IMR-90 (cell line): ENCODE data around the gene TP53TG5. TPM values are rescaled to one million over a fixed set of nuclear protein-coding genes. Genes with fewer than 3 reads are reported as not detected.

Experiments
- ATAC-seq: fragments of 200-7000 bp; cut with Tn5 transposase; 2 replicates; pipeline ENCODE4 v1.9.1; 2020; ENCODE audit warnings: low read depth, mild to moderate bottlenecking, moderate library complexity
- BruUV-seq: library from RNA; stranded (reverse); fragments of 400-500 nt; replicated peaks from 2 replicates; lab custom pipeline; 2021; lab: Mats Ljungman, UMichigan
- CTCF ChIA-PET: fragments of 300-600 bp; formaldehyde crosslinking; extraction: SDS; loops from one replicate; lab custom pipeline; 2021; ENCODE audit warnings: antibody characterized with exemption; lab: Yijun Ruan, JAX
- POLR2A ChIA-PET: fragments of 300-600 bp; sonication (Branson Sonifier 250); formaldehyde crosslinking; loops from one replicate; lab custom pipeline; 2022; ENCODE audit warnings: antibody characterized with exemption; ENCODE audit not compliant: unreplicated experiment; lab: Charles Lee
- DNase-seq: peaks from one replicate; pipeline ENCODE4 v3.0.0; 2013
- H2AFZ ChIP-seq: replicated peaks from 2 replicates; pipeline ENCODE3; 2013; ENCODE audit warnings: low read length, mild to moderate bottlenecking; ENCODE audit not compliant: poor library complexity
- H2AK5ac ChIP-seq: 2 replicates; pipeline ENCODE4 v1.6.1; 2013; ENCODE audit warnings: low read depth, low read length, inconsistent platforms
- H2AK9ac ChIP-seq: replicated peaks from 2 replicates; pipeline ENCODE3; 2013; ENCODE audit warnings: mild to moderate bottlenecking, low read depth, low read length, moderate library complexity; ENCODE audit not compliant: poor library complexity
- H2BK120ac ChIP-seq: 2 replicates; pipeline ENCODE4 v1.6.1; 2013; ENCODE audit warnings: low read depth, low read length, inconsistent platforms
- H2BK15ac ChIP-seq: 3 replicates; pipeline ENCODE4 v1.6.1; 2013; ENCODE audit warnings: low read depth, low read length, inconsistent platforms
- H2BK20ac ChIP-seq: 2 replicates; pipeline ENCODE4 v1.6.1; 2013; ENCODE audit warnings: low read depth, mild to moderate bottlenecking, inconsistent platforms, low read length, moderate library complexity
- H2BK5ac ChIP-seq: 2 replicates; pipeline ENCODE4 v1.6.1; 2013; ENCODE audit warnings: mild to moderate bottlenecking, low read depth, low read length, inconsistent platforms; ENCODE audit not compliant: poor library complexity, severe bottlenecking
- H3K14ac ChIP-seq: replicated peaks from 2 replicates; pipeline ENCODE4 v1.6.1; 2013; ENCODE audit warnings: low read depth, low read length, inconsistent platforms
- H3K18ac ChIP-seq: 2 replicates; pipeline ENCODE4 v1.6.1; 2013; ENCODE audit warnings: low read depth, low read length, control low read depth
- H3K23ac ChIP-seq: 2 replicates; pipeline ENCODE4 v1.6.1; 2013; ENCODE audit warnings: low read depth, low read length, inconsistent platforms
- H3K27ac ChIP-seq: 2 replicates; pipeline ENCODE4 v1.5.1; 2013; ENCODE audit warnings: mild to moderate bottlenecking, control low read depth, low read length; ENCODE audit not compliant: insufficient read depth
- H3K27me3 ChIP-seq: 2 replicates; pipeline ENCODE4 v1.6.1; 2013; ENCODE audit warnings: low read length; ENCODE audit not compliant: control insufficient read depth, insufficient read depth
- H3K36me3 ChIP-seq: 2 replicates; pipeline ENCODE4 v1.6.1; 2013; ENCODE audit warnings: low read length, mixed read lengths; ENCODE audit not compliant: control insufficient read depth, insufficient read depth
- H3K4ac ChIP-seq: 2 replicates; pipeline ENCODE4 v1.6.1; 2013; ENCODE audit warnings: low read depth, low read length, inconsistent platforms
- H3K4me1 ChIP-seq: 2 replicates; pipeline ENCODE4 v1.6.1; 2013; ENCODE audit warnings: low read length, mixed read lengths; ENCODE audit not compliant: control insufficient read depth, insufficient read depth
- H3K4me2 ChIP-seq: 2 replicates; pipeline ENCODE4 v1.6.1; 2013; ENCODE audit warnings: low read depth, mild to moderate bottlenecking, control low read depth, low read length, moderate library complexity
- H3K4me3 ChIP-seq: 2 replicates; pipeline ENCODE4 v1.5.1; 2013; ENCODE audit warnings: low read depth, mild to moderate bottlenecking, control low read depth, low read length, moderate library complexity; ENCODE audit not compliant: insufficient read depth
- H3K56ac ChIP-seq: 2 replicates; pipeline ENCODE4 v1.6.1; 2013; ENCODE audit warnings: low read length, inconsistent platforms; ENCODE audit not compliant: insufficient read depth; ENCODE audit errors: extremely low read depth
- H3K79me1 ChIP-seq, 2 experiments: 2 replicates each; pipeline ENCODE4 v1.6.1; 2013; ENCODE audit warnings: low read length in 2 of 2, inconsistent platforms in 1 of 2, low read depth in 1 of 2
- H3K9ac ChIP-seq: 2 replicates; pipeline ENCODE4 v1.6.1; 2013; ENCODE audit warnings: low read depth, low read length, control low read depth
- H3K9me1 ChIP-seq: 2 replicates; pipeline ENCODE4 v1.6.1; 2013; ENCODE audit warnings: low read length, inconsistent platforms; ENCODE audit not compliant: insufficient read depth
- H3K9me3 ChIP-seq: 2 replicates; pipeline ENCODE4 v1.6.1; 2013; ENCODE audit warnings: low read length; ENCODE audit not compliant: control insufficient read depth, insufficient read depth
- H4K20me1 ChIP-seq: 2 replicates; pipeline ENCODE4 v1.6.1; 2013; ENCODE audit warnings: low read length, inconsistent platforms; ENCODE audit not compliant: insufficient read depth
- H4K5ac ChIP-seq: 2 replicates; pipeline ENCODE4 v1.6.1; 2013; ENCODE audit warnings: mild to moderate bottlenecking, low read depth, low read length, control low read depth
- H4K8ac ChIP-seq, 2 experiments: 2 replicates each; pipeline ENCODE4 v1.6.1; 2013; ENCODE audit warnings: low read depth in 2 of 2, low read length in 2 of 2, control low read depth in 1 of 2, inconsistent platforms in 1 of 2
- H4K91ac ChIP-seq: 2 replicates; pipeline ENCODE4 v1.6.1; 2013; ENCODE audit warnings: low read depth, low read length, inconsistent platforms; ENCODE audit not compliant: insufficient read depth
- CEBPB ChIP-seq: IDR thresholded peaks from 2 replicates; pipeline ENCODE4 v1.6.1; 2012; ENCODE audit warnings: low read depth, low read length, improper control_type of control experiment
- CHD1 ChIP-seq: IDR thresholded peaks from 2 replicates; pipeline ENCODE4 v1.6.1; 2012; ENCODE audit warnings: low read depth, low read length, improper control_type of control experiment
- MAFK ChIP-seq: IDR thresholded peaks from 2 replicates; pipeline ENCODE4 v1.6.1; 2012; ENCODE audit warnings: low read depth, low read length, improper control_type of control experiment
- MAZ ChIP-seq: IDR thresholded peaks from 2 replicates; pipeline ENCODE4 v1.6.1; 2012; ENCODE audit warnings: low read depth, mild to moderate bottlenecking, low read length, improper control_type of control experiment, moderate library complexity, borderline replicate concordance
- MXI1 ChIP-seq: IDR thresholded peaks from 2 replicates; pipeline ENCODE4 v1.6.1; 2012; ENCODE audit warnings: low read depth, mild to moderate bottlenecking, low read length, moderate library complexity, borderline replicate concordance
- RAD21 ChIP-seq: IDR thresholded peaks from 2 replicates; pipeline ENCODE4 v1.6.1; 2012; ENCODE audit warnings: low read length, improper control_type of control experiment
- RCOR1 ChIP-seq: IDR thresholded peaks from 2 replicates; pipeline ENCODE4 v1.6.1; 2012; ENCODE audit warnings: mild to moderate bottlenecking, low read length, improper control_type of control experiment; ENCODE audit not compliant: insufficient replicate concordance
- SMC3 ChIP-seq: fragments of 150-350 bp; IDR thresholded peaks from 2 replicates; pipeline ENCODE4 v1.6.1; 2016; ENCODE audit warnings: low read depth, mild to moderate bottlenecking, antibody characterized with exemption, low read length, moderate library complexity
- WGBS, 2 experiments: methylation state at CpG; one replicate each; pipeline versions ENCODE4 v1.1.5 to v1.1.7; 2013; ENCODE audit warnings: missing lambda C conversion rate in 2 of 2; ENCODE audit not compliant: insufficient read length in 1 of 2; ENCODE audit errors: extremely low coverage in 2 of 2; 5-methylcytosine and 5-hydroxymethylcytosine counted together
- dilution Hi-C: fragments of 300-500 bp; cut with HindIII; formaldehyde crosslinking; loops from one replicate; pipeline ENCODE4 v1.14.3; 2018; ENCODE audit warnings: low sequenced_read_pairs; ENCODE audit not compliant: unreplicated experiment
- in situ Hi-C: fragments of 300-500 bp; cut with MboI; formaldehyde crosslinking; loops from 3 replicates; pipeline ENCODE4 v1.14.3; 2019; ENCODE audit warnings: low sequenced_read_pairs, inconsistent platforms, mixed read lengths
- intact Hi-C: fragments of 100-400 bp; cut with micrococcal nuclease; formaldehyde crosslinking; loops from 2 replicates; pipeline ENCODE4 v1.10.0; 2022
- polyA plus RNA-seq, 3 experiments: library from polyadenylated mRNA; depleted of rRNA; stranded (reverse); fragments of >200 nt; gene quantifications; 2 replicates each; pipeline ENCODE4 v1.2.3, GENCODE V29; 2012; ENCODE audit warnings: low replicate concordance in 1 of 3
- total RNA-seq: library from RNA; depleted of rRNA; stranded (reverse); fragments of >200 nt; gene quantifications from 2 replicates; pipeline ENCODE4 v1.2.3, GENCODE V29; 2012
- TF ChIP-seq, protein P1 (sequence below): conservative IDR thresholded peaks from 2 replicates; pipeline ENCODE4 v1.5.1; 2012; ENCODE audit warnings: mild to moderate bottlenecking, low read depth, low read length, improper control_type of control experiment
- TF ChIP-seq, protein P2 (sequence below): fragments of 150-350 bp; IDR thresholded peaks from 2 replicates; pipeline ENCODE4 v1.6.1; 2016; ENCODE audit warnings: low read depth, mild to moderate bottlenecking, low read length, moderate library complexity, borderline replicate concordance
- TF ChIP-seq, protein P3 (sequence below): fragments of 150-350 bp; IDR thresholded peaks from 2 replicates; pipeline ENCODE4 v1.6.1; 2017; ENCODE audit warnings: mild to moderate bottlenecking, antibody characterized with exemption, low read length, low read depth

The TP53TG5 gene
- total and polyA plus RNA-seq, 2 of the 4 experiments (the other 2 are of a cell fraction): not detected

DNA sequence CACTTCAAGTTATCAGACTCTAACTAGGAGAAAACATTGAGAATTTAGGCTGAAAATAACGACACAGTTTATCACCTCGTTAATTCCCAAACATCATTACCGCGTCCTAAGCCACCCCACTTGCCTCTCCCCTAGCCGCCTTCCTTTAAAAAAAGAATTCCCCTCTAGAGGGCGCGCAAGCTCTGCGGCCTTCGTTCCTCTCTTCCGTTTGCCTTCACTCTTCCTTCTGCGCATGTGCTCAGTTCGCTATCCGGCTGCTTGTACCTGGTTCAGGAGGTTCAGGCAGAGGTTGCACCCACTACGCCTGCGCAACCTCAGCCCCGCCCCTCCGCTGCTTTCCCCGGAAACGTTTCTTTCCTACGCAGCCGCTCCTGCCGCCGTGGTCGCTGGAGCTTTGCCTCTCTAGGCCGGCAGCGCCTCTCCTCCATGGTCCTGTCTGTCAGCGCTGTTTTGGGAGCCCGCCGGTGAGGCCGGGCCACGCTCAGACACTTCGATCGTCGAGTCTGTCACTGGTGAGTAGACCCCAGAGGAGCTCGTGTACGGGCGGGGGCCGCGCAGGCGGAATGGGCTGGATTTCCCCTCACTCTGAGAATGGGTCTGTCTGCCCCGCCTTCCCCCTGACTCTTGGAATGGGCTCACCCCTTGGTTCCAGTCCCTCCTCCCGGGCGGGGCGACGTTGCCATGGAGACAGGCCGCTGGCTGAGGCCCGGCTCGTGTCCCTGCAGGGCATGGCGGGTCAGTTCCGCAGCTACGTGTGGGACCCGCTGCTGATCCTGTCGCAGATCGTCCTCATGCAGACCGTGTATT lies 15.1 kb downstream of the TP53TG5 start, which contains the start of gene SYS1 (continued):
- TF ChIP-seq, protein P1, sequence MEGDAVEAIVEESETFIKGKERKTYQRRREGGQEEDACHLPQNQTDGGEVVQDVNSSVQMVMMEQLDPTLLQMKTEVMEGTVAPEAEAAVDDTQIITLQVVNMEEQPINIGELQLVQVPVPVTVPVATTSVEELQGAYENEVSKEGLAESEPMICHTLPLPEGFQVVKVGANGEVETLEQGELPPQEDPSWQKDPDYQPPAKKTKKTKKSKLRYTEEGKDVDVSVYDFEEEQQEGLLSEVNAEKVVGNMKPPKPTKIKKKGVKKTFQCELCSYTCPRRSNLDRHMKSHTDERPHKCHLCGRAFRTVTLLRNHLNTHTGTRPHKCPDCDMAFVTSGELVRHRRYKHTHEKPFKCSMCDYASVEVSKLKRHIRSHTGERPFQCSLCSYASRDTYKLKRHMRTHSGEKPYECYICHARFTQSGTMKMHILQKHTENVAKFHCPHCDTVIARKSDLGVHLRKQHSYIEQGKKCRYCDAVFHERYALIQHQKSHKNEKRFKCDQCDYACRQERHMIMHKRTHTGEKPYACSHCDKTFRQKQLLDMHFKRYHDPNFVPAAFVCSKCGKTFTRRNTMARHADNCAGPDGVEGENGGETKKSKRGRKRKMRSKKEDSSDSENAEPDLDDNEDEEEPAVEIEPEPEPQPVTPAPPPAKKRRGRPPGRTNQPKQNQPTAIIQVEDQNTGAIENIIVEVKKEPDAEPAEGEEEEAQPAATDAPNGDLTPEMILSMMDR: peak; percentile 98
- no peak for TF ChIP-seq CHD1

DNA sequence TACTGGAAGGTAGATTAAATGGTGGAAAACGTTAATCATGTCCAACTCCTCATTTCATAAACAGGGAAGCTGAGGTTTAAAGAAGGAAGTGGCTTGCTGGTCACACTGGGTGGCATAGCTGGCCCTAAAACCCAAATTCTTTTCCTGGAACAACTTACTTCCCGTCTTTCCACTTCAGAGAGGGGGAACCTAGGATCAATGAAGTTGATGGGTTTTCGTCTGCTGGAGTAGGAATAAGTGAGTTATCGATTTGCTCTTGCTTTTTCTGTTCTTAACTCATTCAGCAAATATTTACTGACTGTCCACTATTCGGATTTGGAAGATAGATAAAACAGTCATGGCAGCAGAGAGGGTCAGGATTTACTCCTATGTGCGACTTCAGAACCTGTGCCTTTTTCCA lies 16.3 kb downstream of the TP53TG5 start:
- intact Hi-C loops: loop anchor here (2.0 to 5.0 kb wide), 2 partner anchors 56 to 409 kb away; partner anchors contain the start of gene PIGT
- peaks cover 8% of the 10 kb centered on the region for H3K36me3 ChIP-seq
- H3K27me3 ChIP-seq: no peaks in the 10 kb centered on the region
- H3K4me3 ChIP-seq: no peak overlapping the region
- in situ Hi-C loops: no loop called here
- H2AK9ac ChIP-seq: no peak overlapping the region
- CTCF ChIA-PET: interaction anchor here (1.2 to 2.1 kb wide), 3 partner anchors 26 to 75 kb away, joined by 5 to 16 read pairs (median 6); no protein-coding TSS in a partner anchor
- DNase-seq: no peak
- no peak overlapping the region for H2BK20ac ChIP-seq
- WGBS, 2 experiments: no CpG with 5 or more reads among the region's 6 CpGs
- H2AK5ac ChIP-seq: no peak overlapping the region
- H3K79me1 ChIP-seq: peaks cover 9 to 40% of the 10 kb centered on the region in 2 experiments; a peak in 3 of 4 replicates
- H3K9ac ChIP-seq: no peak overlapping the region
- POLR2A ChIA-PET: no interaction called here
- H2BK5ac ChIP-seq: no peak overlapping the region
- H3K4me2 ChIP-seq: no peak overlapping the region
- H3K27ac ChIP-seq: no peak overlapping the region
- no peak overlapping the region for H2AFZ ChIP-seq
- no peak overlapping the region for H4K5ac ChIP-seq
- no peak for ATAC-seq
- H4K91ac ChIP-seq: no peak overlapping the region
- no TSS peak for BruUV-seq
- no peak overlapping the region; a peak in 1 of 4 replicates for H4K8ac ChIP-seq
- dilution Hi-C loops: no loop called here
- no peak overlapping the region for H2BK120ac ChIP-seq
- H4K20me1 ChIP-seq: no peaks in the 10 kb centered on the region
- peaks cover 20% of the 10 kb centered on the region for H3K9me1 ChIP-seq
- no peaks in the 10 kb centered on the region for H3K9me3 ChIP-seq
- H3K4me1 ChIP-seq: peaks cover 23% of the 10 kb centered on the region
- no peak overlapping the region for H2BK15ac ChIP-seq
- H3K18ac ChIP-seq: no peak overlapping the region
- H3K14ac ChIP-seq: no peak overlapping the region
- no peak overlapping the region; the same call in 1 of the 2 replicates for H3K4ac ChIP-seq
- H3K23ac ChIP-seq: no peak overlapping the region
- no peak overlapping the region for H3K56ac ChIP-seq
- no peak for TF ChIP-seq RAD21
- TF ChIP-seq, protein P2, sequence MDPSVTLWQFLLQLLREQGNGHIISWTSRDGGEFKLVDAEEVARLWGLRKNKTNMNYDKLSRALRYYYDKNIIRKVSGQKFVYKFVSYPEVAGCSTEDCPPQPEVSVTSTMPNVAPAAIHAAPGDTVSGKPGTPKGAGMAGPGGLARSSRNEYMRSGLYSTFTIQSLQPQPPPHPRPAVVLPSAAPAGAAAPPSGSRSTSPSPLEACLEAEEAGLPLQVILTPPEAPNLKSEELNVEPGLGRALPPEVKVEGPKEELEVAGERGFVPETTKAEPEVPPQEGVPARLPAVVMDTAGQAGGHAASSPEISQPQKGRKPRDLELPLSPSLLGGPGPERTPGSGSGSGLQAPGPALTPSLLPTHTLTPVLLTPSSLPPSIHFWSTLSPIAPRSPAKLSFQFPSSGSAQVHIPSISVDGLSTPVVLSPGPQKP: no peak
- no peak for TF ChIP-seq MXI1
- TF ChIP-seq MAZ: no peak
- TF ChIP-seq MAFK: no peak
- no peak for TF ChIP-seq CEBPB
- no peak for TF ChIP-seq RCOR1
- TF ChIP-seq, protein P3, sequence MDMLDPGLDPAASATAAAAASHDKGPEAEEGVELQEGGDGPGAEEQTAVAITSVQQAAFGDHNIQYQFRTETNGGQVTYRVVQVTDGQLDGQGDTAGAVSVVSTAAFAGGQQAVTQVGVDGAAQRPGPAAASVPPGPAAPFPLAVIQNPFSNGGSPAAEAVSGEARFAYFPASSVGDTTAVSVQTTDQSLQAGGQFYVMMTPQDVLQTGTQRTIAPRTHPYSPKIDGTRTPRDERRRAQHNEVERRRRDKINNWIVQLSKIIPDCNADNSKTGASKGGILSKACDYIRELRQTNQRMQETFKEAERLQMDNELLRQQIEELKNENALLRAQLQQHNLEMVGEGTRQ: no peak
- TF ChIP-seq SMC3: no peak
- TF ChIP-seq CHD1: no peak
